HG02884 (cell line): ENCODE results near the gene GPAT2.
A peak's percentile ranks its signal among the peaks of the same experiment; 100 is the strongest.
"Not testable (repeated sequence)": the region's sequence is repeated elsewhere in the genome, so short reads cannot be mapped to it uniquely, and the experiment has no call there.

ENCODE experiments used
- ATAC-seq: cut with Tn5 transposase; IDR thresholded peaks from one replicate; pipeline ENCODE4 v1.9.1; 2021; ENCODE audit warnings: mild to moderate bottlenecking, moderate library complexity; ENCODE audit not compliant: unreplicated experiment

The GPAT2 gene

GRCh38 chr2:96025194-96025492 is 9.6 kb downstream of the GPAT2 start:
- ATAC-seq: no peak

- ATAC-seq: no peak
These were observed 10.2 kb downstream of the GPAT2 start for GRCh38 chr2:96024336-96025193.

- not testable (repeated sequence) for ATAC-seq
These were observed 11.0 kb downstream of the GPAT2 start for GRCh38 chr2:96023701-96024100.

GRCh38 chr2:96022701-96023447 is 11.8 kb downstream of the GPAT2 start:
- not testable (repeated sequence) for ATAC-seq

- not testable (repeated sequence) for ATAC-seq
These were observed 12.6 kb downstream of the GPAT2 start for GRCh38 chr2:96022126-96022525.

- ATAC-seq: not testable (repeated sequence)
These were observed 13.6 kb downstream of the GPAT2 start for GRCh38 chr2:96021142-96021541.

- ATAC-seq: not testable (repeated sequence)
These were observed 14.7 kb downstream of the GPAT2 start for GRCh38 chr2:96019909-96020590.

GRCh38 chr2:96016321-96016720 is 18.4 kb downstream of the GPAT2 start:
- not testable (repeated sequence) for ATAC-seq

- ATAC-seq: not testable (repeated sequence)
These were observed 21.9 kb downstream of the GPAT2 start for GRCh38 chr2:96012792-96013264.

GRCh38 chr2:96012086-96012791 is 22.5 kb downstream of the GPAT2 start:
- not testable (repeated sequence) for ATAC-seq

GRCh38 chr2:96011129-96011455 is 23.6 kb downstream of the GPAT2 start:
- not testable (repeated sequence) for ATAC-seq

- peak; percentile 97 for ATAC-seq
These were observed 24.2 kb downstream of the GPAT2 start for GRCh38 chr2:96010320-96011128.

GRCh38 chr2:96009833-96010232 is 24.9 kb downstream of the GPAT2 start:
- ATAC-seq: not testable (repeated sequence)

- ATAC-seq: not testable (repeated sequence)
These were observed 26.7 kb downstream of the GPAT2 start for GRCh38 chr2:96008051-96008450.

- not testable (repeated sequence) for ATAC-seq
These were observed 28.5 kb downstream of the GPAT2 start for GRCh38 chr2:96006248-96006647.

GRCh38 chr2:95992520-95993272 is 42.0 kb downstream of the GPAT2 start:
- ATAC-seq: peak; percentile 58

GRCh38 chr2:95992102-95992501 is 42.6 kb downstream of the GPAT2 start:
- ATAC-seq: peak; percentile 28

- ATAC-seq: peak; percentile 91
These were observed 43.2 kb downstream of the GPAT2 start, which contains the start of gene ANKRD36C for GRCh38 chr2:95991351-95992094. ANKRD36C (minus strand) TSS chr2:95991824; CDS start chr2:95991708, 116 bp downstream.
